Middle frontal gyrus (tissue), 1 donor: ENCODE results near the gene ZSCAN10.

Source experiments
- DNase-seq: peaks from one replicate; pipeline ENCODE4 v3.0.0-alpha.2; 2015; ENCODE audit warnings: low spot score; ENCODE audit errors: extremely low spot score

ZSCAN10 gene

GRCh38 chr16:3049921-3050481, 49.1 kb downstream of the ZSCAN10 start:
- no peak for DNase-seq

GRCh38 chr16:3047387-3047720, 51.7 kb downstream of the ZSCAN10 start:
- no peak for DNase-seq

- no peak for DNase-seq
Observed at GRCh38 chr16:3046641-3047386, 52.3 kb downstream of the ZSCAN10 start.

- DNase-seq, result no peak
Observed at GRCh38 chr16:3045758-3046640, 53.1 kb downstream of the ZSCAN10 start, which contains the start of gene MMP25. Gene MMP25 (plus strand): TSS chr16:3046561. CDS start chr16:3046918, 357 bp downstream.

- no peak for DNase-seq
Observed at GRCh38 chr16:3044708-3045107, 54.4 kb downstream of the ZSCAN10 start.

GRCh38 chr16:3042376-3042775, 56.7 kb downstream of the ZSCAN10 start:
- no peak for DNase-seq

GRCh38 chr16:3038896-3039295, 60.2 kb downstream of the ZSCAN10 start:
- no peak for DNase-seq
